Heart left ventricle (tissue), 16 donors: ENCODE measurements around the gene SMIM31. TPM values are rescaled to one million over a fixed set of nuclear protein-coding genes. Genes with fewer than 3 reads are reported as not detected.

Experiments
- ATAC-seq, 4 donors: fragments of 200-7000 bp; cut with Tn5 transposase; one replicate each; pipeline ENCODE4 v1.9.1; 2020 to 2022; ENCODE audit warnings: moderate library complexity in 4 of 4, mild to moderate bottlenecking in 3 of 4, moderate number of reproducible peaks in 1 of 4
- DNase-seq, 5 donors: peaks; one replicate each; pipeline ENCODE4 v3.0.0-alpha.2; 2020
- H3K27ac ChIP-seq, 12 donors: fragments of 200-600 bp; sonication (generic) in 4 of 12; one replicate each; pipeline versions ENCODE4 v1.5.0 to v1.8.0; 2016 to 2022; ENCODE audit warnings: mild to moderate bottlenecking in 2 of 12
- H3K27me3 ChIP-seq, 9 donors: fragments of 200-600 bp; sonication (generic) in 2 of 9; one replicate each; pipeline versions ENCODE4 v1.5.1 to v1.8.0; 2016 to 2022; ENCODE audit warnings: mild to moderate bottlenecking in 3 of 9
- H3K36me3 ChIP-seq, 9 donors: fragments of 200-600 bp; sonication (generic) in 2 of 9; one replicate each; pipeline versions ENCODE4 v1.5.0 to v1.8.0; 2018 to 2022; ENCODE audit warnings: mild to moderate bottlenecking in 2 of 9
- H3K4me1 ChIP-seq, 12 donors: fragments of 200-600 bp; sonication (generic) in 4 of 12; one replicate each; pipeline versions ENCODE4 v1.5.0 to v1.8.0; 2016 to 2022; ENCODE audit warnings: mild to moderate bottlenecking in 3 of 12
- H3K4me3 ChIP-seq, 12 donors: fragments of 200-600 bp; sonication (generic) in 4 of 12; one replicate each; pipeline versions ENCODE4 v1.5.0 to v1.8.0; 2017 to 2022; ENCODE audit warnings: mild to moderate bottlenecking in 9 of 12, moderate library complexity in 4 of 12
- H3K9me3 ChIP-seq, 12 donors: fragments of 200-600 bp; sonication (generic) in 4 of 12; one replicate each; pipeline versions ENCODE4 v1.5.0 to v1.8.0; 2016 to 2022; ENCODE audit warnings: mild to moderate bottlenecking in 1 of 12
- CTCF ChIP-seq, 12 donors: fragments of 200-600 bp; sonication (generic) in 4 of 12; IDR thresholded peaks; one replicate each; pipeline versions ENCODE4 v1.5.0 to v1.8.0; 2018 to 2022; ENCODE audit warnings: antibody characterized with exemption in 12 of 12, mild to moderate bottlenecking in 5 of 12
- POLR2A ChIP-seq, 2 donors: fragments of 450-650 bp; IDR thresholded peaks; one replicate each; pipeline ENCODE4 v1.6.1; 2017; ENCODE audit warnings: antibody characterized with exemption in 2 of 2, mild to moderate bottlenecking in 2 of 2, moderate library complexity in 2 of 2
- WGBS, 4 donors: extraction: QIAGEN DNeasy Blood & Tissue Kit in 2 of 4; methylation state at CpG; one replicate each; pipeline versions ENCODE4 v1.1.5 to v1.1.7; 2013 to 2018; 5-methylcytosine and 5-hydroxymethylcytosine counted together
- intact Hi-C, 10 donors: fragments of 100-400 bp; cut with DNase I; formaldehyde crosslinking; loops; one replicate each; pipeline versions ENCODE4 v1.11.1 to v1.14.2; 2022
- polyA plus RNA-seq, 2 donors: library from polyadenylated mRNA; stranded (reverse); fragments of 200-250 nt; gene quantifications; one replicate each; pipeline ENCODE4 v1.2.3, GENCODE V29; 2013
- total RNA-seq, 9 donors: library from RNA; depleted of rRNA in 2 of 9; stranded (reverse); fragments of >200 nt in 2 of 9; fragmentation: NEBNext Ultra II Directional in 3 of 9; extraction: Animal tissue kit (Norgen Biotek cat#: 25700) in 3 of 9; gene quantifications; one replicate each; pipeline versions ENCODE4 v1.1.0 to v1.2.4, GENCODE V29; 2016 to 2023
- donor health status: ischemic (EF 13 %, LVEDD 7.1; RV severe dilation, severe dysfunction).
- donor health status: healthy with polysubstance abuse.
- donor health status: DM: no; HTN: yes; CAD: no.
- donor health status: DM: no; HTN: no; CAD: no.
- donor health status: ischemic (EF 25% LVEDD 6.9; RV normal size, moderate dysfunction).
- donor health status: ischemic (EF 25% LVEDD 5.7; RV mildly dilated, moderate dysfunction).
- donor health status: healthy.
- donor health status: DM: yes; HTN: yes; CAD: no.
- donor health status: ischemic (EF 35%, LVEDD 5.7; RV mildly dilated, moderate dysfunction).
- donor health status: nonischemic (EF 11% LVEDD 7.7; RV severe dilation, severe dysfunction).
- donor health status: DM: yes; HTN: yes; CAD: no.
- donor health status: PGD.
- donor health status: ischemic (EF 29% LVEDD 5.4; RV normal size, mild dysfunction).
- donor health status: nonischemic (EF 23%, LVEDD 6.1; RV moderate dilation, normal function).

SMIM31 gene
- total and polyA plus RNA-seq, 11 donors: not detected

GRCh38 chr4:164761746-164762275, 7.9 kb downstream of the SMIM31 start:
- Histone ChIP-seq H3K4me1 (no peaks in the 10 kb centered on the region), H3K36me3 (no peaks in the 10 kb centered on the region), H3K27ac (no peak overlapping the region), H3K27me3 (peaks cover 0 to 2% (median 0%) of the 10 kb centered on the region in 9 donors), H3K9me3 (no peaks in the 10 kb centered on the region), H3K4me3 (no peak overlapping the region)
- TF ChIP-seq POLR2A (IDR thresholded peaks at IDR 0.05) (no peak), CTCF (IDR thresholded peaks at IDR 0.05) (no peak)
- no peak for DNase-seq
- intact Hi-C loops: no loop called here
- no peak for ATAC-seq
- WGBS, 4 donors: 85 to 92% (median 89%) methylated on average over 6 of the region's 6 CpGs

GRCh38 chr4:164765096-164765495, 11.2 kb downstream of the SMIM31 start:
- intact Hi-C loops: no loop called here
- H3K9me3 ChIP-seq: no peaks in the 10 kb centered on the region
- no peak overlapping the region for H3K27ac ChIP-seq
- DNase-seq (no peak), ATAC-seq (no peak)
- peaks cover 0 to 8% (median 0%) of the 10 kb centered on the region in 9 donors for H3K27me3 ChIP-seq
- H3K4me1 ChIP-seq: no peaks in the 10 kb centered on the region
- no peak overlapping the region for H3K4me3 ChIP-seq
- WGBS, 4 donors: 70 to 77% (median 76%) methylated on average over 3 of the region's 3 CpGs
- H3K36me3 ChIP-seq: no peaks in the 10 kb centered on the region
- no peak for TF ChIP-seq CTCF (IDR thresholded peaks at IDR 0.05)
- TF ChIP-seq POLR2A (IDR thresholded peaks at IDR 0.05): no peak

GRCh38 chr4:164765833-164766232, 11.9 kb downstream of the SMIM31 start:
- H3K4me1 ChIP-seq: no peaks in the 10 kb centered on the region
- no peak overlapping the region for H3K4me3 ChIP-seq
- TF ChIP-seq POLR2A (IDR thresholded peaks at IDR 0.05) (no peak), CTCF (IDR thresholded peaks at IDR 0.05) (no peak)
- H3K36me3 ChIP-seq: no peaks in the 10 kb centered on the region
- WGBS, 4 donors: 52 to 67% (median 62%) methylated on average over 5 of the region's 5 CpGs
- intact Hi-C loops: no loop called here
- H3K27me3 ChIP-seq: peaks cover 0 to 8% (median 0%) of the 10 kb centered on the region in 9 donors
- H3K9me3 ChIP-seq: no peaks in the 10 kb centered on the region
- no peak overlapping the region for H3K27ac ChIP-seq
- no peak for DNase-seq
- ATAC-seq: no peak

- TF ChIP-seq POLR2A (IDR thresholded peaks at IDR 0.05) (no peak), CTCF (IDR thresholded peaks at IDR 0.05) (peak in 3 of 12 donors; percentile 28 to 34 (median 34))
- no peaks in the 10 kb centered on the region for H3K9me3 ChIP-seq
- no peak for DNase-seq
- no peak overlapping the region for H3K27ac ChIP-seq
- peaks cover 0 to 11% (median 0%) of the 10 kb centered on the region in 9 donors for H3K27me3 ChIP-seq
- intact Hi-C loops: no loop called here
- H3K4me3 ChIP-seq: no peak overlapping the region
- no peaks in the 10 kb centered on the region for H3K36me3 ChIP-seq
- no peak for ATAC-seq
- H3K4me1 ChIP-seq: no peaks in the 10 kb centered on the region
- WGBS, 4 donors: 38 to 54% (median 42%) methylated on average over 5 of the region's 5 CpGs
Observed at GRCh38 chr4:164768516-164768915, 14.6 kb downstream of the SMIM31 start.
